BLaER1 (cell line): Measurements from ENCODE around the gene KRTAP20-4.

Experiments used
- H3K27ac ChIP-seq: shearing (Covaris generic); formaldehyde crosslinking; 2 replicates; pipeline ENCODE4 v1.8.1; 2022
- H3K27me3 ChIP-seq: shearing (Covaris generic); formaldehyde crosslinking; 2 replicates; pipeline ENCODE4 v1.8.1; 2022
- H3K36me3 ChIP-seq: shearing (Covaris generic); formaldehyde crosslinking; 2 replicates; pipeline ENCODE4 v1.8.1; 2022
- H3K4me1 ChIP-seq: shearing (Covaris generic); formaldehyde crosslinking; 2 replicates; pipeline ENCODE4 v1.8.1; 2022
- H3K4me2 ChIP-seq: shearing (Covaris generic); formaldehyde crosslinking; 2 replicates; pipeline ENCODE4 v1.8.1; 2022
- H3K4me3 ChIP-seq: shearing (Covaris generic); formaldehyde crosslinking; 2 replicates; pipeline ENCODE4 v1.8.1; 2022
- H3K9ac ChIP-seq: shearing (Covaris generic); formaldehyde crosslinking; 2 replicates; pipeline ENCODE4 v1.8.1; 2022
- H3K9me3 ChIP-seq: shearing (Covaris generic); formaldehyde crosslinking; 2 replicates; pipeline ENCODE4 v1.8.1; 2022
- H4K20me1 ChIP-seq: shearing (Covaris generic); formaldehyde crosslinking; 2 replicates; pipeline ENCODE4 v1.8.1; 2022
- Cebpa-rat ChIP-seq: shearing (Covaris generic); IDR thresholded peaks from 2 replicates; pipeline ENCODE4 v1.8.1; 2022

KRTAP20-4 gene

GRCh38 chr21:30620522-30620921, at the start of gene KRTAP20-4:
Gene KRTAP20-4 (plus strand): TSS chr21:30620627.
- Histone ChIP-seq H3K4me2 (no peak within 1 kb of the TSS), H3K4me3 (no peak within 1 kb of the TSS), H3K9me3 (peaks cover 11% of the 10 kb centered on the region), H3K9ac (no peak within 1 kb of the TSS), H3K27ac (no peak within 1 kb of the TSS), H3K27me3 (no peaks in the 10 kb centered on the region), H4K20me1 (no peaks in the 10 kb centered on the region), H3K36me3 (no peaks in the 10 kb centered on the region), H3K4me1 (no peaks in the 10 kb centered on the region)
- no peak for TF ChIP-seq Cebpa-rat

DNA sequence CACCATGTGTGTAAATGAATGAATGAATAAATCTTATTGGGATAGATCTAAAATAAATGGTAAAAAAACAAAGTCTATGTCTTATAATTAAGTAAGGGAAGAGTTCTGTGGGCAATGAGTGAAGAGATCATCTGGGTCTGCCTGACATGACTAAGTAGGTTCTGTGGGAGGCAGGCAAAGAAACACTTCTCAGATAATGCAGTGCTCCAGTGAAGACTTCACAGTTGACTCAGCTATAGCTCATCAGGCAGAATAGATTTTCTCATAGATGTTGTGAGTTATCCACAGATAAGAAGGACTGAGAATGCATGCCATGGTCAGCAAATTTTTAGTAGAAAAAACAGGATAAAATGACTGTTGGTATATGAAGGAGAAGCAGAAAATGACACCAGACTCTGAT, 42.7 kb upstream of the KRTAP20-4 start:
- H3K9ac ChIP-seq, result no peak overlapping the region
- TF ChIP-seq Cebpa-rat, result no peak

GRCh38 chr21:30579346-30579745, 41.1 kb upstream of the KRTAP20-4 start:
- Histone ChIP-seq H3K36me3 (no peaks in the 10 kb centered on the region), H4K20me1 (no peaks in the 10 kb centered on the region), H3K9ac (no peak overlapping the region), H3K27ac (no peak overlapping the region), H3K4me1 (no peaks in the 10 kb centered on the region), H3K4me3 (no peak overlapping the region), H3K4me2 (no peak overlapping the region), H3K27me3 (no peaks in the 10 kb centered on the region), H3K9me3 (no peaks in the 10 kb centered on the region)
- TF ChIP-seq Cebpa-rat, result no peak

More for the DNA sequence above, 42.7 kb upstream of the KRTAP20-4 start:
- H3K36me3 ChIP-seq, result no peaks in the 10 kb centered on the region
- no peak overlapping the region for H3K4me3 ChIP-seq
- no peaks in the 10 kb centered on the region for H4K20me1 ChIP-seq
- no peak overlapping the region for H3K27ac ChIP-seq
- no peaks in the 10 kb centered on the region for H3K4me1 ChIP-seq
- no peaks in the 10 kb centered on the region for H3K27me3 ChIP-seq
- no peak overlapping the region for H3K4me2 ChIP-seq
- H3K9me3 ChIP-seq, result no peaks in the 10 kb centered on the region

DNA sequence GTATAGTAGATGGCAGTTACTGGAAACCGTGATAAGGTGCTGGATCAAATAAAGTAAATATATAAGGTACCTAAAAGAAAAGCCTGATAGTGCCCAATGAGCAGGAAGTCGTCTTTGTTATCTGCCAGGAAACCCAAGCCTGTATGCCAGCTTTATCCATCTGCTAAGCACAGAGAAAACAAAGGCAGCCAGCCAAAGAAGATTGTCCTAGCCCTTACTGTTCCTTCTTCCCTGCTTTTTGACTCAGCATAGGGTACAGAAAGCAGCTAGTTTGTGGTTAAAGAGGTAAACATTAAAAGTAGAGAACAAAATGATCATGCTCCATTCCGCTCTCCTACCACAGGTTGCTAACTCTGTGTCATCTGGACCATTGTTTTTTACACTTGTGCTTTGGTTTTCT, 40.3 kb upstream of the KRTAP20-4 start:
- H3K9ac ChIP-seq, result no peak overlapping the region
- H3K27ac ChIP-seq, result no peak overlapping the region
- no peak overlapping the region for H3K4me3 ChIP-seq
- H4K20me1 ChIP-seq, result no peaks in the 10 kb centered on the region
- no peaks in the 10 kb centered on the region for H3K36me3 ChIP-seq
- no peak for TF ChIP-seq Cebpa-rat
- H3K27me3 ChIP-seq, result no peaks in the 10 kb centered on the region
- H3K4me2 ChIP-seq, result no peak overlapping the region
- no peaks in the 10 kb centered on the region for H3K9me3 ChIP-seq
- no peaks in the 10 kb centered on the region for H3K4me1 ChIP-seq

GRCh38 chr21:30582870-30583269, 37.6 kb upstream of the KRTAP20-4 start:
- no peaks in the 10 kb centered on the region for H3K27me3 ChIP-seq
- no peaks in the 10 kb centered on the region for H3K36me3 ChIP-seq
- H3K9me3 ChIP-seq, result no peaks in the 10 kb centered on the region
- H3K4me2 ChIP-seq, result no peak overlapping the region
- H3K27ac ChIP-seq, result no peak overlapping the region
- TF ChIP-seq Cebpa-rat, result no peak
- H3K9ac ChIP-seq, result no peak overlapping the region
- no peaks in the 10 kb centered on the region for H3K4me1 ChIP-seq
- H4K20me1 ChIP-seq, result no peaks in the 10 kb centered on the region
- no peak overlapping the region for H3K4me3 ChIP-seq

- Histone ChIP-seq H3K27ac (no peak within 1 kb of the TSS), H3K27me3 (no peaks in the 10 kb centered on the region), H3K4me2 (no peak within 1 kb of the TSS), H4K20me1 (no peaks in the 10 kb centered on the region), H3K4me1 (no peaks in the 10 kb centered on the region), H3K9ac (no peak within 1 kb of the TSS), H3K36me3 (no peaks in the 10 kb centered on the region), H3K9me3 (no peaks in the 10 kb centered on the region), H3K4me3 (no peak within 1 kb of the TSS)
- TF ChIP-seq Cebpa-rat, result no peak
Measured at GRCh38 chr21:30590297-30590696, 30.1 kb upstream of the KRTAP20-4 start, which contains the start of gene KRTAP22-2. Gene KRTAP22-2 (minus strand): TSS chr21:30590397.

DNA sequence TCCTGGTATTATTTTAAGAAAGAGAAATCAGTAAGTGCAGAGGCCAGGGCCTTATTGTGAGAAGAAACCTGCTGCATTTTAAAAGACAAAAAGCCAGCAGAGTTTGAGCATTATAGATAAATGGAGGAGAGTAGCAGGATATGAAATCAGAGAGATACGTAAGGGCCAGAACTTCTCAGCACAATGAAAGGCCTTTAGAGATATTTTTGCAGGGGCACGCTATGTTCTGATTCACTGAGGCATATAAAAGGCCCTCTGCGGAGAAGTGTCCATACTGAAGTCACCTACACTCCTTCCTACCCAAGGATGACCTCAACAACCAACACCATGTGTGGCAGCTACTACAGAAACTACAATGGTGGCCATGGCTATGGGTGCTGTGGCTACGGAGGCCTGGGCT, 28.3 kb upstream of the KRTAP20-4 start, which contains the start of gene KRTAP6-3:
KRTAP6-3 (plus strand) TSS at position 301 of the 400 bp plus-strand sequence; CDS start at position 307, 6 bp downstream.
- Histone ChIP-seq H3K9ac (no peak within 1 kb of the TSS), H4K20me1 (no peaks in the 10 kb centered on the region), H3K4me1 (no peaks in the 10 kb centered on the region), H3K36me3 (no peaks in the 10 kb centered on the region), H3K4me3 (no peak within 1 kb of the TSS), H3K27ac (no peak within 1 kb of the TSS), H3K27me3 (no peaks in the 10 kb centered on the region), H3K9me3 (no peaks in the 10 kb centered on the region), H3K4me2 (no peak within 1 kb of the TSS)
- no peak for TF ChIP-seq Cebpa-rat

DNA sequence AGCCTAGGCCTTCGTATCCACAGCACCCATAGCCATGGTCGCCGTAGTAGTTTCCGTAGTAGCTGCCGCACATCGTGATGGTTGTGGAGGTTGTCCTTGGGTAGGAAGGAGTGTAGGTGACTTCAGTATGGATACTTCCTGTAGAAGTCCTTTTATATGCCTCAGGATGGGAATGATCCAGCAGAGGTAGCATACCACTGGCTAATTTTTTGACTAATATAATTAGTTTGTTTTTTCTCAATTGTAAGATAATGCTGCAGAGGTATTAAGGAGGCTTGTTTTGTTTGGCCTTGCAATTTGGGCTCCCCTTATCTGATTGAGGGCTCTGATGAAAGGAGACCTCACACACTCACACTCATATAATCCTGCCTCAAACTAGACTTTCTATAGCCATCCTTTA, 21.6 kb upstream of the KRTAP20-4 start, which contains the start of gene KRTAP6-2:
KRTAP6-2 (minus strand) TSS at position 101 of the 400 bp plus-strand sequence; CDS start at position 73, 28 bp downstream.
- Histone ChIP-seq H3K27ac (no peak within 1 kb of the TSS), H4K20me1 (no peaks in the 10 kb centered on the region), H3K36me3 (no peaks in the 10 kb centered on the region), H3K9ac (no peak within 1 kb of the TSS), H3K4me2 (no peak within 1 kb of the TSS), H3K4me1 (no peaks in the 10 kb centered on the region), H3K4me3 (no peak within 1 kb of the TSS), H3K27me3 (no peaks in the 10 kb centered on the region), H3K9me3 (no peaks in the 10 kb centered on the region)
- no peak for TF ChIP-seq Cebpa-rat

GRCh38 chr21:30600787-30601186, 19.6 kb upstream of the KRTAP20-4 start, which contains the start of gene KRTAP22-1:
Gene KRTAP22-1 (plus strand): TSS chr21:30601087.
- H4K20me1 ChIP-seq, result no peaks in the 10 kb centered on the region
- H3K36me3 ChIP-seq, result no peaks in the 10 kb centered on the region
- H3K4me1 ChIP-seq, result no peaks in the 10 kb centered on the region
- no peak for TF ChIP-seq Cebpa-rat
- no peak within 1 kb of the TSS for H3K9ac ChIP-seq
- H3K9me3 ChIP-seq, result no peaks in the 10 kb centered on the region
- no peak within 1 kb of the TSS for H3K4me3 ChIP-seq
- H3K27ac ChIP-seq, result no peak within 1 kb of the TSS
- no peaks in the 10 kb centered on the region for H3K27me3 ChIP-seq
- H3K4me2 ChIP-seq, result no peak within 1 kb of the TSS

- Histone ChIP-seq H3K4me2 (no peak overlapping the region), H3K4me3 (no peak overlapping the region), H3K9ac (no peak overlapping the region), H3K9me3 (no peaks in the 10 kb centered on the region), H3K27ac (no peak overlapping the region), H3K36me3 (no peaks in the 10 kb centered on the region), H3K27me3 (no peaks in the 10 kb centered on the region), H3K4me1 (no peaks in the 10 kb centered on the region), H4K20me1 (no peaks in the 10 kb centered on the region)
- TF ChIP-seq Cebpa-rat, result no peak
Measured at GRCh38 chr21:30605968-30606367, 14.5 kb upstream of the KRTAP20-4 start.

DNA sequence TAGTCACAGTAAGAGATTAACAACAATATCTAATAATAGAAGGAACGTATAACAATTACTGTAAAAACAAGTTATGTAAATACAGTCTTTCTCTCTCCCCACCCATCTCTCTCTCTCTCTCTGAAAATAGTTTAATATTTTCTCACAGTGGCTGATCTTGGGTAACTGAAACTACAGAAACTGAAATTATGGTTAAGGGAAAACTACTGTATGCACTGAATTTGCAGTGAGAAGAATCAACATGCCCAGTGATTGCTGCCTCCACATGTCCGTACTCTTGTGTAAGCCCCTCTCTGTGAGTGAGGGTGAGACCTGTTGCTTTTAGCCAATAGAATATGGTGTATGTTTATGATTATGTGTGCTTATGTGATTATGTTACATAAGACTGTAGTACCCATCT, 8.3 kb upstream of the KRTAP20-4 start:
- H3K4me1 ChIP-seq, result no peaks in the 10 kb centered on the region
- no peaks in the 10 kb centered on the region for H3K27me3 ChIP-seq
- no peaks in the 10 kb centered on the region for H4K20me1 ChIP-seq
- H3K27ac ChIP-seq, result no peak overlapping the region
- no peak for TF ChIP-seq Cebpa-rat
- no peak overlapping the region for H3K9ac ChIP-seq
- no peak overlapping the region for H3K4me3 ChIP-seq
- no peak overlapping the region for H3K4me2 ChIP-seq
- no peaks in the 10 kb centered on the region for H3K9me3 ChIP-seq
- H3K36me3 ChIP-seq, result no peaks in the 10 kb centered on the region
